SK-N-SH treated with all-trans-retinoic acid at 6 μM for 48 hours (cell line): Measurements from ENCODE around the gene ACSM3.

Experiments used
- ATAC-seq: fragments of 200-7000 bp; cut with Tn5 transposase; 3 replicates; pipeline ENCODE4 v1.9.1; 2020; ENCODE audit warnings: mild to moderate bottlenecking, moderate library complexity
- ARNTL ChIP-seq: fragments of 450-650 bp; formaldehyde crosslinking; IDR thresholded peaks from 2 replicates; pipeline ENCODE4 v1.5.0; 2020; ENCODE audit warnings: low read depth, mild to moderate bottlenecking, moderate library complexity, borderline replicate concordance
- BACH2 ChIP-seq: fragments of 250-450 bp; sonication (Bioruptor Pico); IDR thresholded peaks from 2 replicates; pipeline ENCODE4 v1.9.0; 2021; ENCODE audit warnings: mild to moderate bottlenecking, borderline replicate concordance
- CREB5 ChIP-seq: fragments of 250-450 bp; sonication (Bioruptor Pico); IDR thresholded peaks from 2 replicates; pipeline ENCODE4 v1.5.1; 2020; ENCODE audit warnings: low read depth, mild to moderate bottlenecking, moderate library complexity
- CSDC2 ChIP-seq: fragments of 250-450 bp; sonication (Bioruptor Pico); IDR thresholded peaks from 2 replicates; pipeline ENCODE4 v1.5.0; 2020; ENCODE audit warnings: mild to moderate bottlenecking, moderate library complexity
- CSRNP3 ChIP-seq: fragments of 250-450 bp; sonication (Bioruptor Pico); IDR thresholded peaks from 2 replicates; pipeline ENCODE4 v1.5.1; 2021; ENCODE audit warnings: mild to moderate bottlenecking, moderate library complexity
- ESRRG ChIP-seq: fragments of 250-450 bp; sonication (Bioruptor Pico); IDR thresholded peaks from 2 replicates; pipeline ENCODE4 v1.6.1; 2021; ENCODE audit warnings: mild to moderate bottlenecking
- GLIS3 ChIP-seq: fragments of 250-450 bp; sonication (Bioruptor Pico); IDR thresholded peaks from 2 replicates; pipeline ENCODE4 v1.5.0; 2020; ENCODE audit warnings: mild to moderate bottlenecking, moderate library complexity
- ISL1 ChIP-seq: fragments of 250-450 bp; sonication (Bioruptor Pico); IDR thresholded peaks from 2 replicates; pipeline ENCODE4 v2.1.2; 2022; ENCODE audit warnings: mild to moderate bottlenecking, moderate library complexity
- OSR1 ChIP-seq: fragments of 250-450 bp; sonication (Bioruptor Pico); IDR thresholded peaks from 2 replicates; pipeline ENCODE4 v1.8.0; 2022; ENCODE audit warnings: moderate library complexity, mild to moderate bottlenecking, inconsistent platforms
- POU6F1 ChIP-seq: fragments of 250-450 bp; sonication (Bioruptor Pico); IDR thresholded peaks from 2 replicates; pipeline ENCODE4 v1.8.0; 2021; ENCODE audit warnings: low read depth, mild to moderate bottlenecking, moderate library complexity, borderline replicate concordance
- PPARA ChIP-seq: fragments of 250-450 bp; sonication (Bioruptor Pico); IDR thresholded peaks from 2 replicates; pipeline ENCODE4 v1.5.0; 2020; ENCODE audit warnings: mild to moderate bottlenecking, borderline replicate concordance
- RARB ChIP-seq: fragments of 250-450 bp; sonication (Bioruptor Pico); IDR thresholded peaks from 2 replicates; pipeline ENCODE4 v1.8.0; 2021; ENCODE audit warnings: mild to moderate bottlenecking, moderate library complexity
- SNAI2 ChIP-seq: fragments of 250-450 bp; sonication (Bioruptor Pico); IDR thresholded peaks from 2 replicates; pipeline ENCODE4 v1.5.0; 2020; ENCODE audit warnings: mild to moderate bottlenecking, moderate library complexity
- TCF4 ChIP-seq: fragments of 250-450 bp; sonication (Bioruptor Pico); IDR thresholded peaks from 2 replicates; pipeline ENCODE4 v1.8.0; 2021; ENCODE audit warnings: mild to moderate bottlenecking, moderate library complexity, borderline replicate concordance
- TOX ChIP-seq: fragments of 250-450 bp; sonication (Bioruptor Pico); IDR thresholded peaks from 2 replicates; pipeline ENCODE4 v1.8.0; 2021; ENCODE audit warnings: mild to moderate bottlenecking, moderate library complexity, borderline replicate concordance
- TSHZ2 ChIP-seq: fragments of 250-450 bp; sonication (Bioruptor Pico); IDR thresholded peaks from 2 replicates; pipeline ENCODE4 v1.5.0; 2020; ENCODE audit warnings: mild to moderate bottlenecking, moderate library complexity
- ZC3H10 ChIP-seq: fragments of 250-450 bp; sonication (Bioruptor Pico); IDR thresholded peaks from 2 replicates; pipeline ENCODE4 v1.5.1; 2021; ENCODE audit warnings: mild to moderate bottlenecking, moderate library complexity
- ZFP3 ChIP-seq: fragments of 250-450 bp; sonication (Bioruptor Pico); IDR thresholded peaks from 2 replicates; pipeline ENCODE4 v1.5.0; 2020; ENCODE audit warnings: mild to moderate bottlenecking, moderate library complexity
- ZFP30 ChIP-seq: fragments of 450-650 bp; formaldehyde crosslinking; IDR thresholded peaks from 2 replicates; pipeline ENCODE4 v1.5.0; 2022; ENCODE audit warnings: mild to moderate bottlenecking, moderate library complexity
- ZNF565 ChIP-seq: fragments of 450-650 bp; formaldehyde crosslinking; conservative IDR thresholded peaks from 2 replicates; pipeline ENCODE4 v1.5.0; 2020; ENCODE audit warnings: low read depth, mild to moderate bottlenecking, moderate library complexity
- ZNF8 ChIP-seq: fragments of 450-650 bp; formaldehyde crosslinking; IDR thresholded peaks from 2 replicates; pipeline ENCODE4 v1.5.0; 2020; ENCODE audit warnings: mild to moderate bottlenecking, moderate library complexity
- TF ChIP-seq, protein P1 (sequence below): fragments of 250-450 bp; sonication (Bioruptor Pico); IDR thresholded peaks from 2 replicates; pipeline ENCODE4 v1.8.0; 2020; ENCODE audit warnings: mild to moderate bottlenecking, moderate library complexity, borderline replicate concordance

The ACSM3 gene

GRCh38 chr16:20844588-20844987, 80.8 kb downstream of the ACSM3 start:
- TF ChIP-seq OSR1 (CRISPR knock-in tag) (no peak), BACH2 (CRISPR knock-in tag) (no peak), TSHZ2 (CRISPR knock-in tag) (no peak), ESRRG (CRISPR knock-in tag) (no peak), ZC3H10 (CRISPR knock-in tag) (no peak), CSDC2 (CRISPR knock-in tag) (no peak), CSRNP3 (CRISPR knock-in tag) (no peak), SNAI2 (CRISPR knock-in tag) (no peak), ZFP3 (CRISPR knock-in tag) (no peak)
- TF ChIP-seq, protein P1, sequence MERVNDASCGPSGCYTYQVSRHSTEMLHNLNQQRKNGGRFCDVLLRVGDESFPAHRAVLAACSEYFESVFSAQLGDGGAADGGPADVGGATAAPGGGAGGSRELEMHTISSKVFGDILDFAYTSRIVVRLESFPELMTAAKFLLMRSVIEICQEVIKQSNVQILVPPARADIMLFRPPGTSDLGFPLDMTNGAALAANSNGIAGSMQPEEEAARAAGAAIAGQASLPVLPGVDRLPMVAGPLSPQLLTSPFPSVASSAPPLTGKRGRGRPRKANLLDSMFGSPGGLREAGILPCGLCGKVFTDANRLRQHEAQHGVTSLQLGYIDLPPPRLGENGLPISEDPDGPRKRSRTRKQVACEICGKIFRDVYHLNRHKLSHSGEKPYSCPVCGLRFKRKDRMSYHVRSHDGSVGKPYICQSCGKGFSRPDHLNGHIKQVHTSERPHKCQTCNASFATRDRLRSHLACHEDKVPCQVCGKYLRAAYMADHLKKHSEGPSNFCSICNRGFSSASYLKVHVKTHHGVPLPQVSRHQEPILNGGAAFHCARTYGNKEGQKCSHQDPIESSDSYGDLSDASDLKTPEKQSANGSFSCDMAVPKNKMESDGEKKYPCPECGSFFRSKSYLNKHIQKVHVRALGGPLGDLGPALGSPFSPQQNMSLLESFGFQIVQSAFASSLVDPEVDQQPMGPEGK, result no peak
- ATAC-seq, result no peak

GRCh38 chr16:20846030-20846429, 82.2 kb downstream of the ACSM3 start:
- ATAC-seq, result no peak
- TF ChIP-seq ARNTL (no peak), RARB (CRISPR knock-in tag) (no peak), PPARA (CRISPR knock-in tag) (no peak), TCF4 (CRISPR knock-in tag) (no peak), ISL1 (CRISPR knock-in tag) (no peak), CREB5 (CRISPR knock-in tag) (no peak), CSRNP3 (CRISPR knock-in tag) (no peak), GLIS3 (CRISPR knock-in tag) (no peak), ZNF8 (CRISPR knock-in tag) (no peak), ZC3H10 (CRISPR knock-in tag) (no peak), TSHZ2 (CRISPR knock-in tag) (no peak), POU6F1 (CRISPR knock-in tag) (no peak), BACH2 (CRISPR knock-in tag) (no peak), ESRRG (CRISPR knock-in tag) (no peak), ZNF565 (no peak), TOX (CRISPR knock-in tag) (no peak), ZFP30 (no peak)
- TF ChIP-seq, protein P1, result no peak
